Measurements from ENCODE around the gene IRS2. TPM values are rescaled to one million over a fixed set of nuclear protein-coding genes. Genes with fewer than 3 reads are reported as not detected.
"Not testable (repeated sequence)": the region's sequence is repeated elsewhere in the genome, so short reads cannot be mapped to it uniquely, and the experiment has no call there.

IRS2 gene
- total RNA-seq, 1 experiment from 2014 or later, result 31.0 TPM

GRCh38 chr13:109735436-109735966, 50.9 kb downstream of the IRS2 start:
- no peak for DNase-seq (ENCODE audit: extremely low read depth, low read depth)

DNA sequence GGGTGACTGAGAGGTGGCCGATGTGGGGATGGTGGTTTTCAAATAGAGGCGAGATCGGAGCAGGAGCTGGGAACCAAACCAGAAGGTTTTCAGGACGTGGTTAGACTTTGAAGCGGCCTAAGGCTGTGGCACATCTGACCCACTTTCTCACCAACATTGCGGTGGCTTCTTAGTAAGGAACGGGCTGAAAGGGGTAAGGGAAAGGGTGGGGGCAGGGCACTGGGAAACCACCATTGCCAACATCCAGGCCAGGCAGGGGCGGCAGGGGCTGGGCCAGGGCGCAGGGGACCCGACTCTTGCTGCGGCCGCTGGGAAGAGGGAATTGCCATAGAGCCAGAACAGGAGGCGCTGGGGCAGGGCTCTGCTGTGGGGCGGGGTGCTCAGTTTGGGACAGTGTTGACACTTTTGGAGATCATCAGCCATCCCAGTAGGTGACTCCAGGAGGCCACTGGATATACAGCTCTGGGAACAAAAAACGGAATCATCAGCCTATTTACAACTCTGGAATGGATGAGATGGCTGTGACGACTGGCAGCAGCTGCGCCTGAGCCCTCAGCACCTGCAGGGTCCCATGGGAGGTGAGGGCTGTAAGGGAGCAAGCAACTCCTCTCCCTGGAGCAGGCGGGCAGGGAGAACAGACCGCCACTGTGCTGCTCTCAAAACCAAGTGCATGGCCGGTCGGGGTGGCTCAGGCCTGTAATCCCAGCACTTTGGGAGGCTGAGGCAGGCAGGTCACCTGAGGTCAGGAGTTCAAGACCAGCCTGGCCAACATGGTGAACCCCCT, 52.2 kb downstream of the IRS2 start:
- no peak for DNase-seq (ENCODE audit: extremely low read depth, low read depth)

GRCh38 chr13:109733550-109733949, 52.8 kb downstream of the IRS2 start:
- no peak for DNase-seq (ENCODE audit: extremely low read depth, low read depth)

DNA sequence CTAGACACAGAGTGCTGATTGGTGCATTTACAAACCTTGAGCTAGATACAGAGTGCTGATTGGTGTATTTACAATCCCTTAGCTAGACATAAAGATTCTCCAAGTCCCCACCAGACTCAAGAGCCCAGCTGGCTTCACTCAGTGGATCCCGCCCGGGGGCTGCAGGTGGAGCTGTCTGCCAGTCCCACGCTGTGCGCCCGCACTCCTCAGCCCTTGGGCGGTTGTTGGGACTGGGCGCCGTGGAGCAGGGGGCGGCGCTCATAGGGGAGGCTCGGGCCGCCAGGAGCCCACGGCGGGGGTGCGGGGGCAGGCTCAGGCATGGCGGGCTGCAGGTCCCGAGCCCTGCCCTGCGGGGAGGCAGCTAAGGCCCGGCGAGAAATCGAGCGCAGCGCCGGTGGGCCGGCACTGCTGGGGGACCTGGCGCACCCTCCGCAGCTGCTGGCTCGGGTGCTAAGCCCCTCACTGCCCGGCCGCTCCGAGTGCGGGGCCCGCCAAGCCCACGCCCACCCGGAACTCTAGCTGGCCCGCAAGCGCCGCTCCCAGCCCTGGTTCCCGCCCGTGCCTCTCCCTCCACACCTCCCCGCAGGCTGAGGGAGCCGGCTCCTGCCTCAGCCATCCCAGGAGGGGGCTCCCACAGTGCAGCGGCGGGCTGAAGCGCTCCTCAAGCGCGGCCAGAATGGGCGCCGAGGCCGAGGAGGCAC, 53.8 kb downstream of the IRS2 start:
- not testable (repeated sequence) for DNase-seq (ENCODE audit: extremely low read depth, low read depth)

DNA sequence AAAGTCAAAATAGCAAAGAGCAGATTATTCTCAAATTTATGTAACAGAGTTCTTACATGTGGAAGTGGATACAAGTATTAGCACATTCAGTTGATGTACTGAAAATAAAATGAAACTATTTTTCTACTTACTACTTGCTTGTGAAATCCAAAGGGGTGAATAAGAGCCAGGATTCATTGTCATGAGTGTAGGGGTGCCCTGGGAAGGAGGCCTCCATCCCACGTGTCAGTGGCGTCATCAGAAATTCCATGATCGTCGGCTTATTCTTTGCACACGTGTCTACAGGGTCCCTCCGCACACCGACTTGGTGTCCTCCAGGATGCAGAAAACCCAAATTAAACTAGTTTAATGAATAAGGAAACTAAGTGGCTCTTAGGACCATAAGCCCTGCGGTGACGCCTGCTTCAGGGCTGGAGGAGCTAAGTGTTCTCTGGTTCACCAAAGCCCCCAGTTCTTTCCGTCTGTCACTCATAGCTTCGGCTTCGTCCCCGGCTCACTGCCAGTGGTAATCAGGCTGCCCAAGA, 55.5 kb downstream of the IRS2 start:
- no peak for DNase-seq (ENCODE audit: extremely low read depth, low read depth)

- DNase-seq (ENCODE audit: extremely low read depth, low read depth), result no peak
Measured at GRCh38 chr13:109728791-109729731, 57.3 kb downstream of the IRS2 start.

DNA sequence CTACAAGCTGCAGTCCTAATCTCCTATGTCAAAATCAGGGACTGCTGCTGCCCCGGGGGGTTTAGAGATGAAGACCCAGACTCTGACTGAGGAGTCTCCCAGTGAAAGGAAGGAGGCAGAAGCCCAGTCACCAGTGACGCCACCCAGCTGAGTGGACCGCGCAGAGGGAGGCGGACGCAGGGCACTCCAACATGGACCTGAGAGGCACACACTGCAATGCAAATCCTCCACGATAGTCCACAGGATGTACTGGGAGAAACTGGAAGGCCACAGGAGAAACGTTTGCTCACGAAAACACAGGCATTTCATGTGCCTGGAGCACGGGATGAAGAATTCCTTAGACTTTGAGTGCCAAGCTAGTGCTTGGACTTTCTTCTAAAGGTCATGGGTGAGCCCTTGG, 58.3 kb downstream of the IRS2 start:
- DNase-seq (ENCODE audit: extremely low read depth, low read depth), result no peak

- no peak for DNase-seq (ENCODE audit: extremely low read depth, low read depth)
Measured at GRCh38 chr13:109727251-109727650, 59.1 kb downstream of the IRS2 start.

GRCh38 chr13:109725995-109726637, 60.3 kb downstream of the IRS2 start:
- DNase-seq (ENCODE audit: extremely low read depth, low read depth), result no peak

DNA sequence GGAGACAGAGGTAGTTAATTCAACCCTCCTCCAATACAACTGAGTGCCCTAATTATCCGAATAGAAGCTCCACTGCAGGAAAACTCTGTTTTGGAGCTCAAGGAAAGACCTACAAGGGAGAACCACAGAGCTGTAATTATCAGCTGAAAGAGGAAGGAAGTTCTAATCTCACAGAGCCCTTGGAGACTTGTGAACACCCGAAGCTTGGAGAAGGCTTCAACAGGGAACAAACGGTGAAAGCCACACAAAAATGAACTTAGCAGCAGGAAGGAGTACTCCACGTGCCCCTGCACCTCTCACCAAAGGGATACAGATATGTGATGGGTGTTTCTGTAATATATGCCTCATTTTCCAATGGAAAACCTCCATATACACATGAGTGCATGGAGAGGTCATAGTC, 61.1 kb downstream of the IRS2 start:
- no peak for DNase-seq (ENCODE audit: extremely low read depth, low read depth)

DNA sequence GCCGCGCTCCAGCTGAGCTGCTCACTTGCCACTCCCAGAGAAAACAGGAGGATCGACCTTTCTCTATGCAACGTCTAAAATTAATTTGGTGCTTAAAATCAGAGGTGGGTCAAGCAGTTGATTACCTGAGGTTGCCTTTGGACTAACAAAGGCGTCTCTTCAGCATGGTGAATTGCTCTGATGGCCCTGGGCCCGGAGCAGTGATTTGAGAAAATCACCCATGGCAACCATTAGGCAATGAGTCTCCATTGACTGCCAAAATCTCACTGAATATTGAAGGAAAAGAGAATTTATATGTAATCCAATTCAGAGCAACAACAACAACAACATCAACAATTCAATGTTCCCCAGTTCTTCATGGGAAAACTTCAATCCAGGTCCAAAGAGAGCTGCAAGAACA, 61.8 kb downstream of the IRS2 start:
- DNase-seq (ENCODE audit: extremely low read depth, low read depth), result no peak

- DNase-seq (ENCODE audit: extremely low read depth, low read depth), result no peak
Measured at GRCh38 chr13:109723046-109723445, 63.3 kb downstream of the IRS2 start.

- no peak for DNase-seq (ENCODE audit: extremely low read depth, low read depth)
Measured at GRCh38 chr13:109722068-109722467, 64.3 kb downstream of the IRS2 start.

DNA sequence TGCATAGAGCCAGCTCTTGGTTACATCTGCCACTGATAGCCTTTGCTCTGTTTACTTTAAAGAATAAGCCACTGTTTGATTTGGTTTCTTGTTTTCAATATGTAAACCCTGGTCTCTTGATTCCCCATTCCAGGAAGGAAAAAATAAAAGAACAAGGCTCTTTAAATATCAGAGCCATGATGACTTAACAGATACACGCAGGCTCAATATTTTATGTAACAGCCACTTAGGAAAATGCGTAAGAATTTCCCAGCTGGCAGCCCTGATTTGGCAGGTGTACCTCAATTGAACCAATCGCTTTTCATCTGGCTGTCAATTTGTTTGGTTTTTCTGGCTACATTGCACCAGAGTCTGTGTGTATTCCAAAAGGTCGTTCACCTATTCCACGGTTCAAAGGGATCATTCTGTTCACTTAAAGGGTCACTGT, 65.6 kb downstream of the IRS2 start:
- no peak for DNase-seq (ENCODE audit: extremely low read depth, low read depth)

DNA sequence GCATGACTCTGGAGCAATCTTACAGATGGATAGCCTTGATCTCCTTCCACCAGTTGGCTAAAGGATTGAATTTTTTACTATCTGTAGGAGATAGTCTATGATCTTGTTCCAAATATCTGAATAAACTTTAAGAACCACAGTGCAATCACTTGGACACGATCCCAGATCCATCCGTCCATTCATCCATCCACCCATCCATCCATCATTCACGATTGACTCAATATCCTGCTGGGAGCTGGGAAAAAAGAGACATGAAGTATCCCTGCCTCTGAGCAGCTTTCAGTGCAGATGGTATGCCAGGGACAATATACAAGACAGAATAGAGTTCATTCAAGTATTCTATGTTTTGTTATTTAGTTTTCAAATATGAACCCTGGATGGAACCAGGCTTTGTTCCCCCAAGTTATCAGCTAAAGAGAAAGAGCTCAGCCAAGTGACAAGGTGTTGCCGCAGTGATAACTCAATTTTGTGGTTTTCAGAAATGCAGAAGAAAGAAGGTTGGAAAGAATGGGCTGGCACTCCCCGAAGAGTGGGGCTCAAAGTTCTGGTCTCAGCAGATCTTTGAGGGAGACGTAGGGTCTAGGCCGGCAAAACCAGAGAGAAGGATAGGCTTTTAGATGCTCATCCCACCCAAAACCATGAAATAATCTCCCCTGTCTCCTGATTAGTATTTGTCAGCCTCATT, 66.3 kb downstream of the IRS2 start:
- no peak for DNase-seq (ENCODE audit: extremely low read depth, low read depth)

DNA sequence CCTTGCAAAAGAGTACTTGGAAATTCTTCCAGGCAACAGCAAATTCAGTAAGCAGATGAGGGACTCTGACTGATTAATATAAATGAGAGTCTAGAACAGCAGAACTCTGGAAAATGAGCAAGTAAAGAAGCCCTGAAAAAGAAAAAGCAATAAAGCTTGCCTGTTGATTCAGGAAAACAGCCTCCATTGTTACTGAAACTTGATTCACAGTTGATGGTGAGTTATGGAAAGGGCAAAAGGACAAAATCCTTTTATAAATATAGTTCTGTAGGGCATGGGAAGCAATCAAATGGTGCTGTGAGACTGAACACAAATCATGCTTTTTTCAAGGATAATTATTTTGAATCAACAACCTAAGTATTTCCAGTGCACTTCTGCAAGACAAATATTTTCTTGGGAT, 67.7 kb downstream of the IRS2 start:
- no peak for DNase-seq (ENCODE audit: extremely low read depth, low read depth)

GRCh38 chr13:109717686-109718085, 68.7 kb downstream of the IRS2 start:
- DNase-seq (ENCODE audit: extremely low read depth, low read depth), result no peak

DNA sequence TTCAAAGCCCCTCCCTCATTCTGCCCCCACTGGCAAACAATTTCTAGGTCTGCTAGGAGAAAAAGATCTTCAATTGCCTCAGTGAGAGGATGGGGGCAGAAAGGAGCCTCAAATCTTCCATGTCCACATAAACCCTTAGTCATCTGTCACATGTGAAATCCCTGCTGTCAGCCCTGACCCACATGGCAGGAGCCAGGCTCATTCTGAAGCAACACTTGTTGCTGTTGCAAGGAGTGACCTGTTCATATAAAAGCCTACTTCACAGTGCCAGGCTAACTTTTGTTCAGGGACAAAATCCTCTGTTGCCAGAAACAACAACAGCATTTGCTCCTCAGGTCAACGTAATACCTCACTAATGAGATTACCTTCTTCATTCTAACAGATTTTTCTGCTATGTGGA, 70.5 kb downstream of the IRS2 start:
- peak; percentile 22 for DNase-seq (ENCODE audit: extremely low read depth, low read depth)

GRCh38 chr13:109713681-109714080, 72.7 kb downstream of the IRS2 start:
- DNase-seq (ENCODE audit: extremely low read depth, low read depth), result no peak
